ENCODE results near the gene GRIN2D.
"Not testable (repeated sequence)": the region's sequence is repeated elsewhere in the genome, so short reads cannot be mapped to it uniquely, and the experiment has no call there.

The GRIN2D gene

GRCh38 chr19:48372904-48373303 is 20.6 kb upstream of the GRIN2D start:
- no peak for DNase-seq

DNA sequence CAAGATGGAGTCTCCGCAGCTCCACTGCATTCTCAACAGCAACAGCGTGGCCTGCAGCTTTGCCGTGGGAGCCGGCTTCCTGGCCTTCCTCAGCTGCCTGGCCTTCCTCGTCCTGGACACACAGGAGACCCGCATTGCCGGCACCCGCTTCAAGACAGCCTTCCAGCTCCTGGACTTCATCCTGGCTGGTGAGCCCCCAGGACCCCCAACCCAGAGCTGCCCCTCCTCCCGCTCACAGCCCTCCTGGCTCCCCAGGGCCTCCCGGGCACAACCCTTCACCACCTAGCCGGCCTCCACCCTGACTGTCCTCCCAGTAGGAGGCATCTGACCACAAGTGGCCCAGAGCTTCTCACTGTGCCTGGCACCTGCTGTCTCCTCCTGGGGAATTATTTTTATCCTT is 19.9 kb upstream of the GRIN2D start:
- no peak for DNase-seq

DNA sequence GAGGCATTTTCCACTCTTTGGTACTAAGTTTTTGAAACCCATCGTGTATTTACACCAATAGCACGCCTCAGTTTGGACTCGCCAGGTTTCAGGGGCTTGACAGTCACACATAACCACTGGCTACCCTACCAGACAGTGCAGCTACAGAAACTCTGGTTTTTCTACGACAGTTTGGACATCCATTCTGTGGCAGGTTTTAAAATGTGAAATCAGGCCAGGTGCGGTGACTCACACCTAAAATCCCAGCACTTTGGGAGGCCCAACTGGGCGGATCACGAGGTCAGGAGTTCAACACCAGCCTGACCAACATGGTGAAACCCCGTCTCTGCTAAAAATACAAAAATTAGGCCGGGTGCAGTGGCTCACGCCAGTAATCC is 15.3 kb upstream of the GRIN2D start:
- no peak for DNase-seq

DNA sequence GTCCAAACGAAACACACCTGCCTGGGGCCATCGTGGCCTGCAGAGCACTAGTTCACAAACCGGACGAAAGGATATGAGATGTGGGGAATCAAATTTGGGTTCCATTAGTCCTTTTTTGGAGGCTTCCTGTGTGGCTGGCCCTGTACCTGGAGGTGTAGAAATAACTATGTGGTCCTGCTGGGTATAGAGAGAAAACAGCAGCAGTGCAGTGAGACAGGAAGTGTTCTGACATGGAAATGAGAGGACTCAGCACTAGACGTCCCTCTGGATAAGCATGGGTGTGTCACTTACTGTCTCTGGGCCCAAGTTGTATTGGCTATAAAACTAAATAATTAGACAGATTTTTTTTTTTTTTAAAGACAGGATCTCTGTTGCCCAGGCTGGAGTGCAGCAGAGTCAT is 14.4 kb upstream of the GRIN2D start:
- DNase-seq = no peak

DNA sequence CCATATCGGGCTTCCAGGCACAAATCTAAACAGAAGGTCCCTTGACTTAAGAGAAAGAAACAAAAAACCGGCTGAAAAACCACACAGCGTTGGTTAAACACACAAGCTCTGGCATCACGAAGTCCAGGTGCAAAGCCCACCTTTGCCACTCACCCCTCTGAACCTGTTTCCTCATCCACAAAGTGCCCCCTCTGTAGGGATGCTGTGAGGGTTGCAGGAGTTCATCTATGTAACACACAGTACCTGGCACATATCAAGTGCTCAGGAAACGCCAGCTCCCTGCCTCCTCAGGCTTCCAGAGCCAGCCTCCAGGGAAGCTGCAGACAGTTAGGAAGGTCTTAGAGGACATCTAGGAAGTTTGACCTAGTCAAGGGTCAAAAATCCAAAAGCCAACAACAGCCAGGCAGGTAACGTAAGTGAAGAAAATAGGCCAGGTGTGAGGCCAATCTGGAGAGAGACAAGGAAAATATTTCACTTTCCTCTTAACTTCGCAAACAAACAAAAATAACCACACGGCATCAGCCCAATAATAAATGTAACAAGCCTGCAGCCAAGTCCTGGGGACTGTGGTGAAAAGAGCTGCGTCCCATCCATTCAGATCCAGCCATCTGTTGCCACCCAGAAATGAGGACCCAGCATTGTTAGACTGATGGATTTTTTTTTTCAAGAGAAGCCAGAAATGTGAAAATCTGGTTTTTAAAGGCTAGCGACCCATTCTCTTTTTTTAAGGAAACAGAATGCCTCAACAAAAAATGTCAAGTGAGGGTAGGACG is 12.1 kb upstream of the GRIN2D start:
- no peak for DNase-seq

GRCh38 chr19:48382286-48382685 is 11.2 kb upstream of the GRIN2D start:
- no peak for DNase-seq

GRCh38 chr19:48385461-48386087 is 7.9 kb upstream of the GRIN2D start:
- DNase-seq = no peak

DNA sequence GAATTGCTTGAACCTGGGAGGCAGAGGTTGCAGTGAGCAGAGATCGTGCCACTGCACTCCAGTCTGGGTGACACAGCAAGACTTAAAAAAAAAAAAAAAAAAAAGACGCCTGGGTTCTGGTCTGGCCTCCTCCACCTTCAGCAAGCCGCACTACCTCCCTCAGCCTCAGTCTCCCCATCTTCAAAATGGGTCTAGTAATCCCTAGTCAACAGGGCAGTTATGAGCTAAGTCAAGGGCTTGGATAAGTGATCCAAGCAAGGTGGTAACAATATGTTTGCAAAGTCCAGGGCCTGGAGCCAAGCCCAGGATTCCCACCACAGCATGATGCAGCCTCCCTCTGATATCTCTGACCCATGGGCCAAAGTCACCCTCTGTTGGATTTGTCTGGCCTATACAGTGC is 6.5 kb upstream of the GRIN2D start:
- DNase-seq = no peak

GRCh38 chr19:48390188-48391099 is 3.0 kb upstream of the GRIN2D start:
- peak; percentile 85 for DNase-seq

DNA sequence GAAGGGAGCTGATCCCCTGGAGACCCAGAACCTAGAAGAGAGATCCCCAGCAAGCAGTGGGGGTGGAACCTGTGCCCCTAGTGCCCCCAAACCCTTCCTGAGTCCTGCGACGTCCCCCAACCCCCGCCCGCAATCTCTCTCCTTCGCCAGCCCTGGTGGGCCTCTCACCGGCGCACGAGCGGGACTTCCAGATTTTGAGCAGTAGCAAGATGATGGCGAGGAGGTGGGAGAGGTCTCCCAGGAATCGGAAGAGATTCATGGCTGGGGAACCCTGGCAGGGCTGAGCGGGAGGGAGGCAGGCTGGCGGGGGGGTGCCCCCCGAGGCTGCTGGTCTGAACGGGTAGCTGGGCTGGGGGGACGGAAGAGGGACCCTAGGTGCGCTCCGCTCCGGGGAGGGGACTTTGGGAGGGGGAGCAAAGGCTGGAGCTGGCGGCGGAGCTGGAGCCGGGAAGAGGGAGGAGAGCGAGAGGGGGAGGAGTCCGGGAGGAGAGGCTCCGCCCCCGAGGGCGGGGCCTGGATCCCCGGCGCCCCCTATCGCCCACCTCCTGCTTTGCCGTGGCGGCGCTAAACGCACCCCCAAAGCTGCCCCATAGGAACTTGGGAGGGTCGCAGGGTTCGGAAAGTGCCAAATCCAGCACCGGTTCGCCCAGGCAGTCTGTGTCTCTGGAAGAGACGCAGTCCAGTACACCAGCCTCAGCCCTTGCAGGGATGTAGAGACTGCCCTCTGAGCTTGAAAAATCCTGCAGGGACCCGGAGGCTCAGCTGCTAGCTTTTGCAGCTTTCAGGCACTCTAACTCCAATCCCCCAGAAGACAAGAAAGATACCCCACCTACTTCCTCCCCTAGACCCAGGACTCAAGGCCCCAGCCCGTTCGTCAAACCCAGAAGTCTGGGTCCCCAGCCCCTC is 2.1 kb upstream of the GRIN2D start, which contains the start of gene KDELR1:
KDELR1 (minus strand) TSS at position 452 of the 906 bp plus-strand sequence; CDS start at position 259, 193 bp downstream.
- peak; percentile 79 for DNase-seq

DNA sequence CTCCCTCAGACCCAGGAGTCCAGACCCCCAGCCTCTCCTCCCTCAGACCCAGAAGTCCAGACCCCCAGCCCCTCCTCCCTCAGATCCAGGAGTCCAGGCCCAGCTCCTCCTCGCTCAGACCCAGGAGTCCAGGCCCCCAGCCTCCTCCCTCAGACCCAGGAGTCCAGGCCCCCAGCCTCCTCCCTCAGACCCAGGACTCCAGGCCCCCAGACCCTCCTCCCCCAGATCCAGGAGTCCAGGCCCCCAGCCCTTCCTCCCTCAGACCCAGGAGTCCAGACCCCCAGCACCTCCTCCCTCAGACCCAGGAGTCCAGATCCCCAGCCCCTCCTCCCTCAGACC is 1.5 kb upstream of the GRIN2D start:
- not testable (repeated sequence) for DNase-seq

DNA sequence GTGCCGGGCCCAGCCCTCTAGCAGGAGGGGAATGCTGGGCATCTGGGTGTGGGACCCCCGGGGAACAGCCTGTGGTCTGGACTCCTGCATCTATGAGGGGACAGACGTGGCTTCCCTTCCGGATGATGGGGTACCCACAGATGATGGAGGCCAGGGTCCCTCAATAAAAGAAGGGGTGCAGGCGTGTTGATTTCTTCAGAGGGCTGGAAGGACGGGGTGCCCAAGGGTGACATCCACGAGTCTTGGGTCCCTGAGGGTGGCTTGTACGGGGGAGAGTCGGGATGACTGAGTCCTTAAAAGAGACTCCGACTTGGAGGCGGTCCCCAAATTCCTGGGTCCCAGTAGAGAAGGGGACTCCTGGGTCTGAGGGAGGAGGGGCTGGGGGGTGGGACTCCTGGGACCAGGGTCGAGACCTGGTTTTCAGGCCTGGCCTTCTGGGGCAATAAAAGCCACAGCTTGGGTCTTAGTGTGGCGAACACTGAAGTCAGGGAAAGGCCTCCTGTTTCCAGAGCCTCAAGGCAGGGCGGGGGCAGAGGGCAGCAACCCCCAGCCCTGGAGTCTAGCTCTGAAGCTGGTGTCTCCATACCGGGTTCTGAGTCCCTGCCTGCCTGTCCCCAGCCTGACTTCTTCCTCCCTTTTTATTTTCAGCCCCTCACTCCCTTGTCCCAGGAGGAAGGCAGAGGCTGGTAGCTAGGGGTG is 459 bp upstream of the GRIN2D start:
- DNase-seq = peak; percentile 84

- peak; percentile 65 for DNase-seq
These were observed 1.1 kb downstream of the GRIN2D start for GRCh38 chr19:48394331-48395169.

GRCh38 chr19:48395170-48395455 is 1.6 kb downstream of the GRIN2D start:
- no peak for DNase-seq

DNA sequence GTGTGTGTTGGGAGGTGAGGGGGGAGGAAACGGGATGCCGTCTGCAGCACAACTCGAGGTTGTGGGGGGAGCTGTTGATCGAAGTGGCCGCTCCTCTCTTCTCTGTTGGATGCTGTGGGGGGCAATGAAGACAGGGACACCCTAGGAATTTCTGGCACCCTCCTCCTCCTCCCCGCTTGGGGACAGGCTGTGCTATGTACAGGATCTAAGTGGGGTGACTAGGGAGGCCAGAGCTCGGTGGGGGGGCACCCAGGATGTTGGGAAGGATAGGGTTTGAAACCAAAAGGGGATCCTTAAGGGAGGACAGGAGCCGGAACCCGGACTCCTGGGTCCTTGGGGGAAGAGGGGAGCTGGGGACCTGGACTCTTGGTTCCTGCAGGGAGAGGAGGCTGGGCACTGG is 2.0 kb downstream of the GRIN2D start:
- DNase-seq = no peak

- DNase-seq = no peak
These were observed 2.8 kb downstream of the GRIN2D start for GRCh38 chr19:48396016-48396823.

- no peak for DNase-seq
These were observed 3.3 kb downstream of the GRIN2D start for GRCh38 chr19:48396824-48397176.

DNA sequence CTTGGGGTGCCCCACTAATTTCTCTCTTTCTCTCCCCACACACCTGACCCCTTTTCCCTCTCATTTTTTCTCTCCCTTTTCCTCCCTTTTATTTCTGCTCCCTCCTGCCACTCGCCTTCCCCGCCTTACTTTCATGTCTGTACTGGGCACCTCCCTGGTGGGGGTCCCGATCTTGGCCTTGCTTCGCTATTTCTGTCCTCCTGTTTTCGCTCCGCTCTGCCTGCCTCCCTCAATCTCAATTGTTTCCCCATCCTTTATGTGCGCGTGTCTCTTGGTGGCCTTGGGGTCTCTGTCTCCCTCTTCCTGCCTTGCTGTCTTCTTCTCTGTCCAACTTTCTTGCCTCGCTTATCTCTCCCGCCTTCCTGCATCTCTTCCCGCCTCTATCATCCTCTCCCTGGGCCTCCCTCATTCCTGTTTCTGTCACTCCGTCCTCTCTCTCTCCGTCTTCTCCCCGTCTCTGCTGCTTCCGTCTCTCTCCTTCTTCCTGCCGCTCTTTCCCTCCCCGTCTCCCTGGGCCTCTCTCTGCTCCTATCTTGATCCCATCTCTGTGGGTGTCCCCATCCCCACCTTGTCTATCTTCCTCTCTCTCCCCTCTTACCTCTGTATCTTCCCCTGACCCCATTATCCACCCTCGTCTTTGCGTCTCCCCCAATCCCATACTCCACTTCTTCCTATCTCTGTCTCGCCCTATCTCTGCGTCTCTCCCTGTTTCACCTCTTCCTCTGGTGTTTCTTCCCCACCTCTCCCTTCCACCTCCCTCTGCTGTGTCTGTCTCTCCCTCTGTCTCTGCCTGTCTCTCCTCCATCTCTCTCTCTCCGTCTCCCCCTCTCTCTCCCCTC is 4.0 kb downstream of the GRIN2D start:
- no peak for DNase-seq

- no peak for DNase-seq
These were observed 4.6 kb downstream of the GRIN2D start for GRCh38 chr19:48398102-48398374.

All from islet precursor cell (in vitro differentiated cells).